ENCODE data around the gene TCF12.

TCF12 gene

DNA sequence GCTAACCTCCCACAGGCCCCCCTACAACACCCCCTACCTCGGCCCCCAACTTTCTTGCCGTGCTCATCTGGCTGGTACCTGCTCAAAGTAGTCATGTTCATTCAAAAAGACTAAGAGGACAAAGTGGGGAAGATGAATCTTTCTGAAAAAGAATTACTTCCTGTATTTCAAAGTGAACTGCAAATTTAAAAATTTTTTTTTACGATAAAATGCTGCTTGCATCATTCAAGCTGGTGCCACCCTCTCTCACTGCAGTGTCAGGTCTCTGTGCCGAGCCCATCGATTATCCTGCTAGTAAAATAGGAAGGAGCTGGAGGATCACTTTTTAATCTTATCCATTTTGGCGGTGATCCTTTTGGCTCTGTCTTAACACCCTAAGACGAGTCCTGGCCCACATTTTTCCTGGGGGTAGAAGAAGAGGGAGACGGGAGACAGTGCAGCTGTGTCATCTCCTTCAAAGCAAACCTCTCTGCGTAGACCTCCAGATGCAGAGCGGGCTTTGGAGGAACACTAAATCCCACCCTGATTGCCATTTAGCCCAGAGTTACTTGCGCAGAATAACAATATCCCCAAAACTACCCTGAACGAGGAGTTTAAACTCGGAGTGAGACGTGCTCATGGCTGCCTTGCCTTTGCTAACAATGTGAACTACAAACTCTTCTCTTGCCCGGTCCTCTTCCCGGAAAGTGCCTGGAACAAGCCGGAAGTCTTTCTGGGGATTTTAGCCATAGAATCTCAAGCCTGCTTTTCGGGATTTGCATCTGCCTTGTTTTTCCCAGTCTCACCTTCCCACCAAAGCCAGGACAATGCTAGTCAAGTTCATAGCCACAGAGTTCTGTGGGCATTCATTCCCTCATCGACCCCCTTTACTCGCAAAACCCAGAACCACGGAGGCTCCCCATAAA is 391.7 kb downstream of the TCF12 start:
- FAIRE-seq = no peak

DNA sequence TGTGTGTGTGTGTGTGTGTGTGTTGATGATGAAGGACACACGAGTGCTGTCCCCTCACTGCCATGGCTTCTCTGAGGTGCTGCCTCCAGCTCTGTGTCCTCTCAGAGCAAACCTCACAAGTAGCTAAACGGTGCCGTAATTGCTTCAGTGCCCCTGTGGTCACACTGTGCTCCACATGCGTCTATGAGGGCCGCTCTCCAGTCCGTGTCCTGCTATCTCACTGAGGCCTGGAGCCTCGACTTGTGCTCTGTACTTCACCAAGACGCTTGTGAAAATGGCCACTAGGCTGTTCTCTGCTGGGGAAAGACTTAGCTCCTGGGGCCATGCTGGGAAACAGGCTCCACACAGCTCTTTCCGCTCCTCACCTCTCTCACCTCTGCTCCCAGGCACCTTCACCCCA is 392.4 kb downstream of the TCF12 start:
- FAIRE-seq = no peak

DNA sequence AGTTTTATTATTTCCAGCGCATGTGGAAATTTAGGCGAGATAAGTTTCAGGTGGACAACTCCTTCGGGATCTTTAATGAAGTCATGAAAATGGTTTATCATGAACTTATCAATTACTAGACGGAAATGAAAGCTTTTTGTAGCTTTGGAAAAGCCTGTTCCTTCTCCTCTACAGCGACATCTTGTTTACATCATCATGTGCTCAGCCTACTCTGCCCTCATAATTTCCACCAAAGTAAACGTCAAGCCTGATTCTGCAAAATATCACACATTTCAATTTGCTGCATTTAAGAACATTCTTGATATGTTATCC is 393.5 kb downstream of the TCF12 start:
- no peak for FAIRE-seq

DNA sequence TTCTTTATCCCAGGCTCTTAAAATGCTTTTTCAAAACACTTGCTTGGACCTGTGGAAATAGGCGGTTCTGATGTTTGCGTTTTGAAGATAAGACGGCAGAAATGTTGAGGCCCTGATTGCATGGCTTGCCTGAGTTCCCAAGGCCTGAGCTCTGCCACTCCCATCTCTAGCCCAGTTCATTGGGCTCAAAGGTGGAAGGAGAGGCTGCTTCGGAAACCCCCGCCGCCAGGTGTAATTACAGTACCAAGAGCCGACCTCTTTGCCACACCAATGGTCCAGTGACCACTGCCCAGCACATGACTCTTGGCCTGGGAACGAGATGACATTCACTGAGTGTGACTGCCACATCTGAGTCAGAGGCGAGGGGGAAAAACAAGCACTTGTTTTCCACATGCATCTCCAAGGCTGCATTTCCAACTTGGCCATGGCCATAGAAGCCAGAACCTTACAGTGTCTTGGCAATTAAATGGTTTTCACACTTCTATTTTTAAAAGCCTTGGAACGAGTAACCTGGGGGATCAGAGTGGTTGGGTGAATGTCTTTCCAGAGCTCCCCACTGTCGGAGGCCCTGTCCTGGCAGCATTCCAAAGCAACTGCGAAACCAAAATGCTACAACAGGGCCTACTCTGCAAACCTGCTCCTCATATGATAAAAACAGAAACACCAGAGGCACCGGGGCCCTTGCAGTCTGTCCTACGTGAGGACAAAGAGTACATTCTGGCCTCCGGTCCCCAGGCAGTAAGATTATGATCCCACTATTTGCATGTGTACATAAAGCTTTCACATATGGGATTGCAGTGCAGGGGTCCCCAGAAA is 394.1 kb downstream of the TCF12 start:
- no peak for FAIRE-seq

DNA sequence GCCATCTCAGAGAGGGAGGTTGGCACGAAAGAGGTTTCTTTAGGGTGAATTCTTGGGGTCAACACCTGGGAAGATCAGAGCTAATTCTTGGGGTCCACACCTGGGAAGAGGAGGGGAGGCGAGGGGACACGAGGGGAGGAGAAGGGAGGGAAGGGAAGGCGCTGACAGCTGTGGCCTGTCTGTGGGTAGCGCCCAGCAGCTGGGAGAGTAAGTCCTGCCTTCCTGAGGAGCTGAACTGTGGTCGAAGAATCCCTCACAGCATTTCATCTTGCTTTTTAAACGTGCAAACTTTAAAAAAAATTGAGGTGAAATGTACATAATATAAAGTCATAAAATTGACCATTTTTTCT is 394.7 kb downstream of the TCF12 start:
- FAIRE-seq = no peak

DNA sequence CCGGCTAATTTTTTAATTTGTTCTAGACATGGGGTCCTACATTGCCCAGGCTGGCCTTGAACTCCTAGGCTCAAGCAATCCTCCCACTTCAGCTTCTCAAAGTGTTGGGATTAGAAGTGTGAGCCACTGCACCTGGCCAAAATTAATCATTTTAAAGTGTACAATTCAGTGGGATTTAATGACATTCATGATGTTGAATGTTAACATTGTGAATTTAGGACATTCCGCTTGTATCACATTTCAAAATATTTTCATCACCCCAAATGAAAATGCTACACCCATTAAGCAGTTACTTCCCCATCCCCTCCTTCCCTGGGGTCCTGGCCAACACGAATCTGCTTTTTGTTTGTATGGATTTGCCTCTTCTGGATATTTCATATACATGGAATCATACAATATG is 395.8 kb downstream of the TCF12 start:
- no peak for FAIRE-seq

DNA sequence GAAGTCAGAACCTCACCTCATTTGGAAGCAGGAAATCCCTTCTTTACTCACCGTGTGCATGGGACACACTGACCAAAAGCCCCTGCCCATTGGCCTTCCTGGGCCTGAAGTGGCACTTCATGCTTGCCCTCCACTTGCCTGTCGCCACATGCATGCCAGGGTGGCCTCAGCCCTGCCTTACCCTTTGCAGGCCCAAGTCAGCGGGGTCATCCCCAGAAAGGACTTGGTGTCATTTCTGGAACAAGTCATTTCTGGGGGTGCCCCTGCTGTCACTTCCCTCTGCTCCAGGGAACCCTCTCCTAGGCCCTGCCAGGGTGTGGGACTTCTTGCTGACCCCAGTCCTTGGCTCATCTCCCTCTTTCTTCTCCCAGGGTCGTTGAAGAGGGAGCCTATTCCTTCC is 398.0 kb downstream of the TCF12 start:
- no peak for FAIRE-seq

DNA sequence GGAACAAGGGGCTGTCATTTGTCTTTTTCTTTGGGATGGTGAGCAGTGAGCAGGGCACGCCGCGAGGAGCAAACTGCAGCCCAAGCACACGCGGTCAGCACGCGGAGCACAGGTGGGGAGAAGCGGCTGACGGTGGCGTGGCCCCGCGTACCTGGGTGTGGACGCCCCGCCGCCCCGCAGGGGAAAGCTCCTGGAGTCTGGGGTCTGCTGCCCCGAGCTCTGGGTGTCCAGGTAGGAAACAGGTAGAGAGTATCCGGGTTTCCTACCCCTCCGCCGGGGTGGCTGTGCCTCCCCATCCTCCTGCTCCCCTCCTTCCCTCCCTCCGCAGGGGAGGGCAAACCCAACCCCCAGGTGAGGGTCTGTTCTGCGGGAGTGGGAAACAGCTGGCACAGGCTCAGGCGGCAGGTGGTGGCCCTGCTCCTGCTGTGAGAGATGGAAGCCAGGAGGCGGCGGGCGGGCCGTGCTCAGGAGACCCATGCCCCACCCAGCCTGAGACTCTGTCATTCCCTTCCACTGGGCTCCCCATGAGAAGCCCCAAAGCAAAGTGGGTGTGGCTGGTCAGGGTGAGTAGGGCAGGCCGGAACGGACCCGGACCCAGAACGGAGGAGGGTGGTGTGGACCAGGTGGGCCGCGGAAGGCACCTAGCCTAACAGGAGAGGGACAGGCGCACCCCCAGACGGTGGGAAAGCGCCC is 400.9 kb downstream of the TCF12 start:
- no peak for FAIRE-seq

DNA sequence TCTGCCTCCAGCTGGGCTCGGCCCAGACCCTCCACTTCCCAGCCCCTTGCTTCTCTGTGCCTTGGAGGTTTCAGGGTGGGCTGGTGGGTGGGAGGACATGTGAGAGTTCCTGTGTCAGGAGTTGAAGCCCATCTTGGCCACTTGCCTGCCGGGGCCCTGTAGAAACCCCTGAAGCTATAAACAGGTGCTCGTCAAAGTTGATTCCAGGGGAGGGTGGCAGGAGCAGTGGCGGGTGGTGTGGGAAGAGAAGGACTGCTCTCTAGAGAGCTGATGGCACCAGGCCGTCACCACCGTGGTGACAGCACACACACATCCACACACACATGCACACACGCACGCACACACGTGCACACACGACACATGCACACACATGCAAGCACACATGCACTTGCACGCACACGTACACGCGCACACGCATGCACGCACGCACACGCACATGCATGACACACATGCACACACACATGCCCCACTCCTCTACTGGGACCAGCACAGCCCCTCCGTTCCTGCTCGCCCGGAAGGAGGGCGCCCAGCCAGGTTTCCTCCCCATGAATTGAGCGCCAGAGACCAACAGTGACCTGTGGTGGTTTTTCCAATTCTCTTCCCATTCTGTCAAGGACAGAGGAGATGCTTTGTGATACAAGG is 401.6 kb downstream of the TCF12 start:
- FAIRE-seq = no peak

DNA sequence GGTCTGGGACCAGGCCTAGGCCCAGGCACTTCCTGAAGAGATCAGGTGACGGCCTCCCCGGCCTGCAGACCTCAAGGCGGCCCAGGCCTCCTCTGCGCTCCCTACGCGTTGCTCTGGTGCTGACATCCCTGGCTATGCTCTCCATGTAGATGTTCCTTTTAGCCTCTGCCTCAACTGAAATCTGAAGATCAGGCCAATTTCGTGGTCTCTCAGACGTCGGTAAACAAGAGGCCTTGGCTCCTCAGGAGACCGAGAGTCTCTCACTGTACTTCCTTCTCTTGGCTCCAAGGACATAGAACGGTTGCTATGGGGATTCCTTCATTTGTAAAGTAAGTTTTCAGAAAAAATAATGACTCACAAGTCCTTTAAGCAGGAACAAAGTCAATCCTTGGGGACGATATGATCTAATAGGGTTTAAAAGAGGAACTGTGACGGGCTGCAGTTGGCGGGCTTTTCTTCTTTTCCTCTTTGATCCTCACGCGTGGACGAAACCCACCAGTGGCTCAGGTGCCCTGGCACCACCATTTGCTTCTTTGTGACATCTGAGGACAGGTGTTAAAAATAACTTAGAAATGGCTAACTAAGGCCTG is 402.3 kb downstream of the TCF12 start:
- no peak for FAIRE-seq

GRCh38 chr15:57321485-57321884 is 403.0 kb downstream of the TCF12 start:
- no peak for FAIRE-seq

- no peak for FAIRE-seq
Observed at GRCh38 chr15:57321973-57322601, 403.6 kb downstream of the TCF12 start.

GRCh38 chr15:57322602-57323250 is 404.3 kb downstream of the TCF12 start:
- no peak for FAIRE-seq

GRCh38 chr15:57323299-57323805 is 404.9 kb downstream of the TCF12 start:
- no peak for FAIRE-seq

GRCh38 chr15:57323806-57324589 is 405.6 kb downstream of the TCF12 start:
- FAIRE-seq = no peak

DNA sequence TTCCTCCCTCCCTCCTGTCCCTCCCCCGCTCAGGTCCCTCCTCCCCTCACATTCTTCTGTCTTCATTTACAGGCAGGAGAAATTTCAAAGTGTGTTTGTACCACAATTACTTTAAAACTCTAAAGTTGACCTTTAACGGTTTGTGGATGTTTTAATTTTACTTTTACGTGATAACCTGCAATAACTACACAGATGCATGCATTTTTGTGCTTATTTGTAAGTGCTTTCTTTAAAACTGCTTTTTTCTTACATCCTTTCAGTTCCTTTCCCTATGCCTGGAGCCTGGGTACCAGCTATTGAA is 406.1 kb downstream of the TCF12 start:
- no peak for FAIRE-seq

- FAIRE-seq = no peak
Observed at GRCh38 chr15:57324944-57325679, 406.7 kb downstream of the TCF12 start.

DNA sequence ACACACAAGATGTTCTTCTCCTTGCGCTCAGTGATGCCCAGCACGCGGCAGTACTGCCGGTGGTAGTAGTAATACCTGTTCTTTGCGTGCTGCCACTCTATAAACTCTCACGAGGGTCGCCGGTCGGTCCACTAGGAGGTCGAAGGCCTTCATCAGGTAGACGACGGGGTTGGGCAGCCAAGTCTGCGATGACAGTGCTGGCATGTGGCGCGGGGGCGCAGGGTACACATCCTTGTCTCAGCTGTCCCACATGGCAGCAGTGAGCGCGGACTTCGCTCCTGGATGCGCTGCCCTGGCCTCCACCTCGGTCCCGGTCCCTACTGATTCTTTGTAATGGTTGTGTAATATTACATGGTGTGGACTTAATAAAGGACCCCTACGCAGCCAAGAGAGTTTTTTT is 407.8 kb downstream of the TCF12 start:
- FAIRE-seq = no peak

DNA sequence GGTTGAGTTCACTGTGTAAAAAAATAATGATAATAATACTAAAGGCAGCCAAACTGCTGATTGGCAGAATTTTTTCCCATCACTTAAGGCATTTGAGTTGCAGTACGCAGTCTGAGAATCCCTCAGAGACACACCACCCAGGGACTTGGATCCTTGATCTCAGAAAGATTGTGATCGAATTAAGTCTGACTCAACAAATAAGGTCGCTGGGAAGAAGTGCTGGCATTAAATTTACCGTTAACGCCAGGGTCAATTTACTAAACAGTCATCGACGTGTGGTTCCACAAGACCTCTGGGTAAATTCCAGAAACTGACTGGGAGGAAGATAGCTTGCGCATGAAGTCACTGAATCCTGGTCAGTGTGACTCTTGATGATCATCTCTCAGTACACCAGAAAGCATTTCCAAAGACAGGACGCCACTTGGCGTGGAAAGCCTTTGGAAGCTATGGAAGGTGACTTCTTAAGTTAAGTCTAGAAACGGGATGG is 409.6 kb downstream of the TCF12 start:
- no peak for FAIRE-seq

- FAIRE-seq = no peak
Observed at GRCh38 chr15:57328479-57328878, 410.0 kb downstream of the TCF12 start.
